Measurements from ENCODE around the gene TMCC1. TPM values are rescaled to one million over a fixed set of nuclear protein-coding genes. Genes with fewer than 3 reads are reported as not detected.
A peak's percentile ranks its signal among the peaks of the same experiment; 100 is the strongest.

Gene TMCC1
- total and polyA plus RNA-seq, 2 experiments from 2014 or later: 12.3 to 26.9 TPM

DNA sequence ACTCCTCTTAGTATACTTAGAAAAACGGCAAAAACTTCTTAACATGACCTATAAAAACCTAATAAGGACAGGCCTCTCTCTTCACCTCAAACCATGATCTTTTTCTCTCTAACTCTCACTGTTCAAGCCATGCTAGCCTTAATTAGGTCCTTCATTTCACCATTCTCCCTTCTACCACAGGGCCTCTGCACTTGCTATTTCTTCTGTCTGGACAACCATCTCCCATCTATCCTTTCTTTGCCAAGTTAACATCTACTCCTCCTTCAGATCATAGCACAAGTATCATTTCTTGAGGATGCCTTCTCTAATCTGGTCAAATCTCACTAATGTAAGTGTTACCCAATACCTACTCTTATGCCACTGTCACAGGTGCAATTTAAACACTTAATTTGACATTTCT, 39.1 kb downstream of the TMCC1 start:
- H3K9me3 ChIP-seq (ENCODE audit: low read depth): no peaks in the 10 kb centered on the region
- DNase-seq (ENCODE audit: low read depth in 1 of 2, low spot score in 1 of 2): no peak
- H3K36me3 ChIP-seq: no peaks in the 10 kb centered on the region
- no peak overlapping the region for H3K27ac ChIP-seq
- no peak overlapping the region for H3K4me3 ChIP-seq
- TF ChIP-seq, protein P1, sequence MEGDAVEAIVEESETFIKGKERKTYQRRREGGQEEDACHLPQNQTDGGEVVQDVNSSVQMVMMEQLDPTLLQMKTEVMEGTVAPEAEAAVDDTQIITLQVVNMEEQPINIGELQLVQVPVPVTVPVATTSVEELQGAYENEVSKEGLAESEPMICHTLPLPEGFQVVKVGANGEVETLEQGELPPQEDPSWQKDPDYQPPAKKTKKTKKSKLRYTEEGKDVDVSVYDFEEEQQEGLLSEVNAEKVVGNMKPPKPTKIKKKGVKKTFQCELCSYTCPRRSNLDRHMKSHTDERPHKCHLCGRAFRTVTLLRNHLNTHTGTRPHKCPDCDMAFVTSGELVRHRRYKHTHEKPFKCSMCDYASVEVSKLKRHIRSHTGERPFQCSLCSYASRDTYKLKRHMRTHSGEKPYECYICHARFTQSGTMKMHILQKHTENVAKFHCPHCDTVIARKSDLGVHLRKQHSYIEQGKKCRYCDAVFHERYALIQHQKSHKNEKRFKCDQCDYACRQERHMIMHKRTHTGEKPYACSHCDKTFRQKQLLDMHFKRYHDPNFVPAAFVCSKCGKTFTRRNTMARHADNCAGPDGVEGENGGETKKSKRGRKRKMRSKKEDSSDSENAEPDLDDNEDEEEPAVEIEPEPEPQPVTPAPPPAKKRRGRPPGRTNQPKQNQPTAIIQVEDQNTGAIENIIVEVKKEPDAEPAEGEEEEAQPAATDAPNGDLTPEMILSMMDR (IDR thresholded peaks at IDR 0.05; ENCODE audit: low read depth, low read length): no peak
- no peaks in the 10 kb centered on the region for H3K27me3 ChIP-seq
- H3K4me1 ChIP-seq (ENCODE audit: low read depth): no peaks in the 10 kb centered on the region

DNA sequence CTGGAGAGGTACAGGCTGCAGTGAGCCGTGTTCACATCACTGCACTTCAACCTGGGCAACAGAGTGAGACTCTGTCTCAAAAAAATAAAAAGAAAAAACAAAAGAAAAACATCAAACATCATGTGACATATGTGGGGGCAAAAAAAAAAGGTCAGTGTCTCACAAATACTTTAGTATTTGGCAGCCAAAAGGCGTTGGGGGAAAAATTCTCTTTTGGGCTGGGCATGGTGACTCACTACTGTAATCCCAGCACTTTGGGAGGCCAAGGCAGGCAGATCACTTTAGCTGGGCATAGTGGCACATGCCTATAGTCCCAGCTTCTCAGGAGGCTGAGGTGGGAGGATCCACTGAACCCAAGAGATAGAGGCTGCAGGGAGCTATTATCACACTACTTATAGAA, 47.6 kb downstream of the TMCC1 start:
- H3K9me3 ChIP-seq (ENCODE audit: low read depth): no peaks in the 10 kb centered on the region
- no peaks in the 10 kb centered on the region for H3K27me3 ChIP-seq
- H3K4me1 ChIP-seq (ENCODE audit: low read depth): no peaks in the 10 kb centered on the region
- H3K4me3 ChIP-seq: no peak overlapping the region
- TF ChIP-seq, protein P1 (IDR thresholded peaks at IDR 0.05; ENCODE audit: low read depth, low read length): no peak
- no peak for DNase-seq (ENCODE audit: low read depth in 1 of 2, low spot score in 1 of 2)
- no peaks in the 10 kb centered on the region for H3K36me3 ChIP-seq
- H3K27ac ChIP-seq: no peak overlapping the region

DNA sequence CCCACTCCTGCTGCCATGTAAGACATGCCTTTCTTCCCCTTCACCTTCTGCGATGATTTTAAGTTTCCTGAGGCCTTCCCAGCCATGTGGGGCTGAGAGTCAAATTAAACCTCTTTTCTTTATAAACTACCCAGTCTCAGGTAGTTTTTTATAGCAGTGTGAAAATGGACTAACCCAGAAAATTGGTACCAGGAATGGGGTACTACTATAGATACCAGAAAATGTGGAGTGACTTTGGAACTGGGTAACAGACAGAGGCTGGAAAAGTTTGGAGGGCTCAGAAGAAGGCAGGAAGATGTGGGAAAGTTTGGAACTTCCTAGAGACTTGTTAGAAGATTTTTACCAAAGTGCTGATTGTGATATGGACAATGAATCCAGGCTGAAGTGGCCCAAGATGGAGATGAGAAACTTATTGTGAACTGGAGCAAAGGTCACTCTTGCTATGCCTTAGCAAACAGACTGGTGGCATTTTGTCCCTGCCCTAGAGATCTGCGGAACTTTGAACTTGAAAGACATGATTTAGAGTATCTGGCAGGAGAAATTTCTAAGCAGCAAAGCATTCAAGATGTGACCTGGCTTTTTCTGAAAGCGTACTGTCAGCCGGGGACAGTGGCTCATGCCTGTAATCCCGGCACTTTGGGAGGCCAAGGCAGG, 52.7 kb downstream of the TMCC1 start:
- no peak for DNase-seq (ENCODE audit: low read depth in 1 of 2, low spot score in 1 of 2)
- TF ChIP-seq, protein P1 (IDR thresholded peaks at IDR 0.05; ENCODE audit: low read depth, low read length): no peak
- Histone ChIP-seq H3K4me1 (ENCODE audit: low read depth) (peaks cover 8% of the 10 kb centered on the region), H3K9me3 (ENCODE audit: low read depth) (no peaks in the 10 kb centered on the region), H3K36me3 (no peaks in the 10 kb centered on the region), H3K27ac (no peak overlapping the region), H3K4me3 (no peak overlapping the region), H3K27me3 (no peaks in the 10 kb centered on the region)

DNA sequence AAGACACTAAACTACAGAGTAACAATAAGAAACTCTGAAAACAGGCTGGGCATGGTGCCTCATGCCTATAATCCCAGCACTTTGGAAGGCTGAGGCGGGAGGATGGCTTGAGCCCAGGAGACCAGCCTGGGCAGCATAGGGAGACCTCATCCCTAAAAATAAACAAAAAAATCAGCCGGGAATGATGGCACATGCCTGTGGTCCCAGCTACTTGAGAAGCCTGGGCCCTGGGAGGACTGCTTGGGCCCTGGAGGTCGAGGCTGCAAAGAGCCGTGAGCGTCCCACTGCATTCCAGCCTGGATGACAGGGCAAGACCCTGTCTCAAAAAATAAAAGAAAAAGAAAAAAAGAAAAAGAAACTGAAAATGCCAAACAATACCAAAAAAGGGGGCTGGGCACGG, 55.4 kb downstream of the TMCC1 start:
- Histone ChIP-seq H3K36me3 (no peaks in the 10 kb centered on the region), H3K4me1 (ENCODE audit: low read depth) (peaks cover 15% of the 10 kb centered on the region), H3K27me3 (no peaks in the 10 kb centered on the region), H3K27ac (no peak overlapping the region), H3K9me3 (ENCODE audit: low read depth) (no peaks in the 10 kb centered on the region), H3K4me3 (no peak overlapping the region)
- no peak for DNase-seq (ENCODE audit: low read depth in 1 of 2, low spot score in 1 of 2)
- TF ChIP-seq, protein P1 (IDR thresholded peaks at IDR 0.05; ENCODE audit: low read depth, low read length): no peak

DNA sequence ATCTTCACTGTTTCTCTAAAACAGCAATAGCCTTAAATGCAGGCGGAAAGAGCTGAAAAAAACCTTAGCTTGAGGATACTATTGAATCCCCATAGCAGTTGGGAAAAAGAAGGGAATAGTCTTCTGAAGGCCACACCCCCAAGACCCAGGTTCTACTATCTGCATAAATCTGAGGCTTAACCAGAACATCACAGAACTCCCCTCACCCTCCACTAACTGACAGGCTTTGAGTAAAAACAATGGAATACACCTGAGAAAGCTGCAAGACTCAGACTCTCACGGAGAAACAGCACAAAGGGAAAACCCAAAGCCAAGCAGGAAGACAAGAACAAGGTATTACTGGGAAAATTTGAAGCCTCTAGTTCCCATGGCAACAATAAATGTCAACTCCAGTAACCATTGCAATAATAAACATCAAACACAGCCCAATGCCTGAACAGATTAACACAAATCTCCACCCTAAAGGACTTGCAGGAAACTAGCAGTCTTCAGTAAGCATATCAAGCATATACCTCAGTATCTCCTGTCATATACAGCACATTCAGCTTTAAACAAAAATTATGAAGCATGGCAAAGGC, 56.4 kb downstream of the TMCC1 start:
- Histone ChIP-seq H3K9me3 (ENCODE audit: low read depth) (no peaks in the 10 kb centered on the region), H3K4me1 (ENCODE audit: low read depth) (peaks cover 15% of the 10 kb centered on the region), H3K4me3 (no peak overlapping the region), H3K36me3 (no peaks in the 10 kb centered on the region), H3K27ac (peak overlapping the region; percentile 40), H3K27me3 (no peaks in the 10 kb centered on the region)
- TF ChIP-seq, protein P1 (IDR thresholded peaks at IDR 0.05; ENCODE audit: low read depth, low read length): no peak
- peak in 1 of 2 donors; percentile 29 for DNase-seq (ENCODE audit: low read depth in 1 of 2, low spot score in 1 of 2)
